CD4-positive, alpha-beta memory T cell (primary cell): ENCODE data around the gene CTNNA2. TPM values are rescaled to one million over a fixed set of nuclear protein-coding genes. Genes with fewer than 3 reads are reported as not detected.

Experiments
- CTCF ChIA-PET: fragments of 350-600 bp; sonication (Branson Sonifier 250); formaldehyde crosslinking; loops from one replicate; lab custom pipeline; 2021; ENCODE audit warnings: inconsistent platforms; ENCODE audit not compliant: partially characterized antibody; lab: Charles Lee
- POLR2A ChIA-PET: fragments of 350-600 bp; sonication (Branson Sonifier 250); formaldehyde crosslinking; loops from one replicate; lab custom pipeline; 2021; ENCODE audit not compliant: partially characterized antibody; lab: Charles Lee
- DNase-seq, 5 donors: peaks; one replicate each; pipeline versions ENCODE4 v3.0.0 to v3.0.0-alpha.2; 2020 to 2022; ENCODE audit warnings: mixed read lengths in 1 of 5
- H3K27ac ChIP-seq: one replicate; pipeline ENCODE4 v1.7.0; 2013; ENCODE audit warnings: low read depth, low read length
- H3K27me3 ChIP-seq: 2 replicates; pipeline ENCODE4 v1.7.0; 2013; ENCODE audit warnings: mild to moderate bottlenecking, low read length, moderate library complexity; ENCODE audit not compliant: insufficient read depth
- H3K36me3 ChIP-seq: 2 replicates; pipeline ENCODE4 v1.7.0; 2013; ENCODE audit warnings: mild to moderate bottlenecking, low read length, moderate library complexity; ENCODE audit not compliant: insufficient read depth
- H3K4me1 ChIP-seq: 2 replicates; pipeline ENCODE4 v1.7.0; 2013; ENCODE audit warnings: mild to moderate bottlenecking, low read length, moderate library complexity; ENCODE audit not compliant: insufficient read depth
- H3K4me3 ChIP-seq, 2 donors: one replicate each; pipeline ENCODE4 v1.7.0; 2013; ENCODE audit warnings: low read length in 2 of 2, mild to moderate bottlenecking in 1 of 2
- H3K9me3 ChIP-seq, 2 donors: one replicate each; pipeline ENCODE4 v1.7.0; 2013; ENCODE audit warnings: low read length in 2 of 2, control low read depth in 1 of 2; ENCODE audit not compliant: control insufficient read depth in 1 of 2
- H3K27ac Mint-ChIP-seq, 7 donors: one replicate each; pipeline ENCODE4 v1.8.0; 2020 to 2021; ENCODE audit warnings: mixed read lengths in 7 of 7, mild to moderate bottlenecking in 6 of 7, inconsistent platforms in 3 of 7, moderate library complexity in 3 of 7
- H3K27me3 Mint-ChIP-seq, 2 donors: one replicate each; pipeline ENCODE4 v1.8.0; 2020 to 2021; ENCODE audit warnings: mixed read lengths in 2 of 2
- H3K36me3 Mint-ChIP-seq, 2 donors: one replicate each; pipeline ENCODE4 v1.8.0; 2020 to 2021; ENCODE audit warnings: mixed read lengths in 2 of 2, inconsistent platforms in 1 of 2, mild to moderate bottlenecking in 1 of 2
- H3K4me1 Mint-ChIP-seq, 4 donors: one replicate each; pipeline ENCODE4 v1.8.0; 2020 to 2021; ENCODE audit warnings: mixed read lengths in 4 of 4, mild to moderate bottlenecking in 1 of 4
- H3K4me3 Mint-ChIP-seq, 8 donors: one replicate each; pipeline ENCODE4 v1.8.0; 2020 to 2021; ENCODE audit warnings: mixed read lengths in 8 of 8, mild to moderate bottlenecking in 7 of 8, moderate library complexity in 6 of 8, inconsistent platforms in 3 of 8
- H3K9me3 Mint-ChIP-seq, 8 donors: one replicate each; pipeline ENCODE4 v1.8.0; 2020 to 2021; ENCODE audit warnings: mixed read lengths in 8 of 8, mild to moderate bottlenecking in 5 of 8, inconsistent platforms in 3 of 8, moderate library complexity in 1 of 8
- intact Hi-C: fragments of 100-400 bp; cut with micrococcal nuclease; formaldehyde crosslinking; loops from one replicate; pipeline ENCODE4 v1.15.1; 2023
- polyA plus RNA-seq, 2 donors: library from polyadenylated mRNA; unstranded; fragments of 300-500 nt; fragmentation: Illumina TruSeq; gene quantifications; one replicate each; pipeline ENCODE4 v1.2.3, GENCODE V29; 2021
- total RNA-seq, 2 experiments: library from RNA; stranded (reverse); gene quantifications; one replicate each; pipeline ENCODE4 v1.2.3, GENCODE V29; 2021

Gene CTNNA2
- total and polyA plus RNA-seq, 4 experiments from 2014 or later = not detected

DNA sequence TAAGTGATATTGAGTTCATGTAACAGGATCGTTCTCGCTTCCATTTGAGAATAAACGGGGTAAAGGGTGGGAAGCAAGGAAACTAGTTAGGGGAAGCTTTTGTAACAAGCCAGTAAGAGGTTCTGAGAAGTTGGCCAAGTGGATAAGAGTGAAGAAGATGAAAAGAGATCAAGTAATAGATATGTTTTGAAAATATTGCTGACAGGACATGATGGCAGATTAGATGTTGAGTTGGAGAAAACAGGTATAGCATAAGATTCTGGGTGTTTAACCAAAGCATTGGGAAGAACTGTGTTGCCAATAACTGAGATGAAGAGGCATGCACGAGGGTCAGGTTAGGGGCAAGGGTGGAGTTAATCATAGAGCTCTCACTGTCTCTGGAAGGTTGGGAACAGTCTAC, 1121.7 kb downstream of the CTNNA2 start:
- no peak overlapping the region for H3K27ac ChIP-seq
- no peaks in the 10 kb centered on the region for H3K27me3 Mint-ChIP-seq
- peaks cover 2 to 14% (median 9%) of the 10 kb centered on the region in 8 donors for H3K9me3 Mint-ChIP-seq
- no peak overlapping the region for H3K4me3 ChIP-seq
- no peaks in the 10 kb centered on the region for H3K36me3 ChIP-seq
- intact Hi-C loops = no loop called here
- H3K4me3 Mint-ChIP-seq = no peak overlapping the region
- no peaks in the 10 kb centered on the region for H3K4me1 ChIP-seq
- no peaks in the 10 kb centered on the region for H3K27me3 ChIP-seq
- H3K27ac Mint-ChIP-seq = no peak overlapping the region
- ChIA-PET CTCF (no interaction called here), POLR2A (no interaction called here)
- no peaks in the 10 kb centered on the region for H3K4me1 Mint-ChIP-seq
- no peaks in the 10 kb centered on the region for H3K9me3 ChIP-seq
- DNase-seq = no peak
- no peaks in the 10 kb centered on the region for H3K36me3 Mint-ChIP-seq

DNA sequence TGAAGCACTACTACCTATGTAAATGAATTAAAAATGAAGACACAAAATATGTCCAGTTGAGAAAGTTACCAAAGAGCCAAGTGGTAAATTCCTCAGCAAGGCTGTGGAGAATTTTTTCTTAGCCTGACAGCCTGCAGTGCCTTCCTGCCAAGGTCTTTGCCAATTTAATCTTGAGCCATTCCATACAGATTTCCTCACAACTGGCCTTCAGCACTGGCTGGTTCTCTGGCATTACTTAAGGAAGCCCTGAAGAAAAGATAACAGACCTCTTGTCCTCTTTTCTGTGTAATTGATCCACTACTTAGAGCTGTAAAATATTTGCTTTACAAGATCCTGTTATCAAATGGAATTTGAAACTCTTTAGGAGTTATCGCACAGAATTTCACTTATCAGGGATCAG, 1125.9 kb downstream of the CTNNA2 start:
- intact Hi-C loops = no loop called here
- CTCF ChIA-PET = no interaction called here
- H3K36me3 ChIP-seq = no peaks in the 10 kb centered on the region

DNA sequence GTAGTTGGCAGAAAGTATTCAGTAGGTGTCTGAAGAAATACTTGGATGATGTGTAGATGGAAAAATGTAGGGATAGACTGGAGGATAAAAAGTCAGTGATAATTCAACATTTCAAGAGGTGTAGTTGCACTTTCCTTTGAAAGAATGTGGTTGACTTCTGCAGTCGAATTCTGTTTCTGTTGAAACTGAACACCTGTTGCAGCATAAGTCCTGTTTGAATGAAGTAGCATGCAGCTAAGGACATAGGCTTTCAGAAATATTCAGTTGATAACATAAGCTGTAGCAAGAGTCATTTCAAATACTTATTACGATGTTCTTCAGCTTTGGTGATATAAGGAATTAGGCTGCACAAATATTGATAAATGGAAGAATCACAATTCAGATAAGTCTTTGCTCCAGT, 1129.6 kb downstream of the CTNNA2 start:
- DNase-seq = no peak
- Mint-ChIP-seq H3K27ac (no peak overlapping the region), H3K36me3 (no peaks in the 10 kb centered on the region), H3K9me3 (peaks cover 0 to 20% (median 10%) of the 10 kb centered on the region in 8 donors), H3K4me3 (no peak overlapping the region), H3K4me1 (no peaks in the 10 kb centered on the region), H3K27me3 (no peaks in the 10 kb centered on the region)
- Histone ChIP-seq H3K4me1 (no peaks in the 10 kb centered on the region), H3K4me3 (no peak overlapping the region), H3K9me3 (no peaks in the 10 kb centered on the region), H3K27me3 (no peaks in the 10 kb centered on the region), H3K27ac (no peak overlapping the region), H3K36me3 (no peaks in the 10 kb centered on the region)
- ChIA-PET CTCF (no interaction called here), POLR2A (no interaction called here)
- intact Hi-C loops = no loop called here

More for the DNA sequence above, 1125.9 kb downstream of the CTNNA2 start:
- Histone ChIP-seq H3K27ac (no peak overlapping the region), H3K27me3 (no peaks in the 10 kb centered on the region), H3K4me3 (no peak overlapping the region), H3K9me3 (no peaks in the 10 kb centered on the region), H3K4me1 (no peaks in the 10 kb centered on the region)
- no peaks in the 10 kb centered on the region for H3K36me3 Mint-ChIP-seq
- no peak overlapping the region for H3K27ac Mint-ChIP-seq
- no peak for DNase-seq
- POLR2A ChIA-PET = no interaction called here
- H3K9me3 Mint-ChIP-seq = peaks cover 0 to 20% (median 11%) of the 10 kb centered on the region in 8 donors
- no peaks in the 10 kb centered on the region for H3K4me1 Mint-ChIP-seq
- no peak overlapping the region for H3K4me3 Mint-ChIP-seq
- no peaks in the 10 kb centered on the region for H3K27me3 Mint-ChIP-seq

DNA sequence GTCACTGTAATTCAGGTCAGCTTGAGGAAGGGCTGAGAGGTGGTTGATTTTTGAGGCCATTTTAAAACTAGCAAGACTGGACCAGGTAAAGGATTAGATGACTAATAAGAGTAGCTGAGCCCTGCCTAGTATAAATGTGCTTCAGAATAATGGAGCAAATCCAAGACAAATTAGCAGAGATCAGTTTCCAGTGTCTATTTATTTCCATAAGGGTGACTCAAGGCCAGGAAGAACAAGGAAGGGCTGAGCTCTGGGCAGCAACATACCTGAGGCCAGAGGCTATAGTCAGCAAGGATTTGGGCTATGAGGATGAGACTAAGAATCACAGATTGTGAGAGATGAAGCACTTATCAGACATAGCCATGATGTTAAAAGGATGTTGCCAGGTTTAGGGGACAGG, 1130.7 kb downstream of the CTNNA2 start:
- H3K4me3 ChIP-seq = no peak overlapping the region
- no peak overlapping the region for H3K4me3 Mint-ChIP-seq

DNA sequence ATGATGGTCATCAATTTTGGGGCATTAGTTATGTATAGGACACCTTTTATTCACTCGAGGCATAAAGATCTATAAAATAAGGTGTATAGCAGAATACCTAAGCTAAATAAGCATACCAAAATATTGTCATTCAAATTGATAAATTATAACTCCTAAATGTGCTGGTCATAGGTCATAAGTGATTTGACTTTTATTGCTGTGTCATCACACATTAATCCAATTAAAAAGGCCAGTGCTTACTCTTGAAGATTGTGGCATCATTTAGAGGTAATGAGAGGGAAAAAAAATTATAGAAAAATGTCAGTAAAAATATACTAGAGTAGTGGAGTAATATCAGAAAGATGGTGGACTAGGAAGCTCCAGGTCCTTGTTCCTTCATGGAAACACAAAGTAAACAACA, 1138.6 kb downstream of the CTNNA2 start:
- Mint-ChIP-seq H3K27me3 (no peaks in the 10 kb centered on the region), H3K9me3 (peaks cover 0 to 41% (median 17%) of the 10 kb centered on the region in 8 donors), H3K27ac (no peak overlapping the region), H3K4me3 (no peak overlapping the region), H3K36me3 (no peaks in the 10 kb centered on the region), H3K4me1 (no peaks in the 10 kb centered on the region)
- no peak for DNase-seq
- CTCF ChIA-PET = no interaction called here
- POLR2A ChIA-PET = no interaction called here
- intact Hi-C loops = no loop called here
- Histone ChIP-seq H3K4me3 (no peak overlapping the region), H3K27me3 (no peaks in the 10 kb centered on the region), H3K27ac (no peak overlapping the region), H3K36me3 (no peaks in the 10 kb centered on the region), H3K9me3 (no peaks in the 10 kb centered on the region), H3K4me1 (no peaks in the 10 kb centered on the region)

More for the DNA sequence above, 1130.7 kb downstream of the CTNNA2 start:
- Histone ChIP-seq H3K36me3 (no peaks in the 10 kb centered on the region), H3K9me3 (no peaks in the 10 kb centered on the region), H3K27ac (no peak overlapping the region), H3K27me3 (no peaks in the 10 kb centered on the region), H3K4me1 (no peaks in the 10 kb centered on the region)
- Mint-ChIP-seq H3K4me1 (no peaks in the 10 kb centered on the region), H3K27me3 (no peaks in the 10 kb centered on the region), H3K27ac (no peak overlapping the region), H3K9me3 (peaks cover 0 to 19% (median 6%) of the 10 kb centered on the region in 8 donors), H3K36me3 (no peaks in the 10 kb centered on the region)
- ChIA-PET CTCF (no interaction called here), POLR2A (no interaction called here)
- intact Hi-C loops = no loop called here
- DNase-seq = no peak

DNA sequence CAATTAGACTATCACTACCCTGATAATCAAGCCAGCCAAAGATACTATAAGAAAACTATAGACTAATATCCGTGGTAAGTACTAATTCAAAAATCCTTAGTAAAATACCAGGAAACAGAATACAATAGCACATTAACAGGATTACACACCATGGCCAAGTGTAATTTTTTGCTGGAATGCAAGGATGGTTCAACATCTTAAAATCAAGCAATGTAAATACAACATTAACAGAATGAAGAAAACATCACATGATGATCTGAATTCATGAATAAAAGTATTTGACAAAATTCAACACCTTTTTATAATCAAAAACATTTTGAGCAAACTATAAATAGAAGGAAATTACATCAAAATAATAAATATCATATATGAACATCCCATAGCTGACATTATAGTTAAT, 1142.4 kb downstream of the CTNNA2 start:
- ChIA-PET POLR2A (no interaction called here), CTCF (no interaction called here)
- H3K36me3 ChIP-seq = no peaks in the 10 kb centered on the region
- no peaks in the 10 kb centered on the region for H3K27me3 ChIP-seq
- H3K4me1 Mint-ChIP-seq = no peaks in the 10 kb centered on the region
- intact Hi-C loops = no loop called here
- no peaks in the 10 kb centered on the region for H3K27me3 Mint-ChIP-seq
- peaks cover 0 to 45% (median 17%) of the 10 kb centered on the region in 8 donors for H3K9me3 Mint-ChIP-seq
- DNase-seq = no peak
- H3K27ac Mint-ChIP-seq = no peak overlapping the region
- no peak overlapping the region for H3K4me3 Mint-ChIP-seq
- no peak overlapping the region for H3K27ac ChIP-seq
- no peak overlapping the region for H3K4me3 ChIP-seq
- no peaks in the 10 kb centered on the region for H3K36me3 Mint-ChIP-seq
- H3K4me1 ChIP-seq = no peaks in the 10 kb centered on the region
- H3K9me3 ChIP-seq = no peaks in the 10 kb centered on the region

DNA sequence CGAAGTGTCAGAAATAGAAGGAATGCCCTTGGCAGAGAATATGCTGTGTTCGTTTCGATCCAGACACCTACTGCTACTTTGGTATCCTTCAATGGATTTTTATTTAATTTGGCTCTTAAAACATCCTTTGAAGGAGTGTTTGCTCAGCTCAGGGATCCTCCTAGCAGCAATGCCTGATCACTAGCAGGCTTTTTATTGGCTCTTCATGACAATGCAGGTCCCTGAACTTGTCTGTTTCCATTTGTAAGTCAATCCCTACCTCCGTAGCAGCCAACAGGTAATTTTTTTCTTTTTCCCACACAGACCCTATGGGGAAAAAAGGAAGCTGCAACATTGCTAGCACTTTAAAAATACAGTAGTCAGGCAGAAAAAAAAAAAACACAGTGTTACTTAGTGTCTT, 1157.9 kb downstream of the CTNNA2 start:
- no peaks in the 10 kb centered on the region for H3K36me3 ChIP-seq
- no peak overlapping the region for H3K27ac ChIP-seq
- no peaks in the 10 kb centered on the region for H3K9me3 ChIP-seq
- no peaks in the 10 kb centered on the region for H3K27me3 Mint-ChIP-seq
- H3K4me3 ChIP-seq = no peak overlapping the region
- ChIA-PET CTCF (no interaction called here), POLR2A (no interaction called here)
- no peak for DNase-seq
- H3K27me3 ChIP-seq = no peaks in the 10 kb centered on the region
- no peaks in the 10 kb centered on the region for H3K36me3 Mint-ChIP-seq
- intact Hi-C loops = no loop called here
- H3K4me1 Mint-ChIP-seq = no peaks in the 10 kb centered on the region
- H3K4me3 Mint-ChIP-seq = no peak overlapping the region
- H3K9me3 Mint-ChIP-seq = peaks cover 0 to 12% (median 4%) of the 10 kb centered on the region in 8 donors
- H3K27ac Mint-ChIP-seq = no peak overlapping the region
- no peaks in the 10 kb centered on the region for H3K4me1 ChIP-seq

DNA sequence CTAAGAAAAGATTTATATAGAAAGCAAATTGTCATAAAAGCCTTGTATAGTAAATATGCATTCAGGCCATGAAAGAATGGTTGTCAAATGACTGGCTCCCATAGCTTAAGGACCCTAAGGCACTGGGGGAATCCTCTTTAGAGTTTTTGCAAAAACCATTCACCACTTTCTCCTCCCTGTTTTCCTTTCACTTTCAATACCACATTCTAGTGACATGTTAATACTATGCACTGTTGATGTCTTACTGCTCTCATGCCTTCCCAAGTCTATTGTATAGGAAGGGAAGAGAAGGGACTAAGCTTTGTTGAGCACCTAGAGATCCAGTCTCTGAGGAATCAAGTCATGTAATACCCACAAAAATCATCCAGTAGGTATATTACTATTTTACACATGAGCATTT, 1174.7 kb downstream of the CTNNA2 start:
- no peak for DNase-seq
- Mint-ChIP-seq H3K27ac (no peak overlapping the region), H3K27me3 (no peaks in the 10 kb centered on the region), H3K4me1 (no peaks in the 10 kb centered on the region), H3K4me3 (no peak overlapping the region), H3K9me3 (peaks cover 0 to 10% (median 3%) of the 10 kb centered on the region in 8 donors), H3K36me3 (no peaks in the 10 kb centered on the region)
- CTCF ChIA-PET = no interaction called here
- Histone ChIP-seq H3K4me1 (no peaks in the 10 kb centered on the region), H3K4me3 (no peak overlapping the region), H3K9me3 (no peaks in the 10 kb centered on the region), H3K27me3 (no peaks in the 10 kb centered on the region), H3K36me3 (no peaks in the 10 kb centered on the region), H3K27ac (no peak overlapping the region)
- POLR2A ChIA-PET = no interaction called here
- intact Hi-C loops = no loop called here
